Measurements from ENCODE around the gene POLR3K.

The POLR3K gene

DNA sequence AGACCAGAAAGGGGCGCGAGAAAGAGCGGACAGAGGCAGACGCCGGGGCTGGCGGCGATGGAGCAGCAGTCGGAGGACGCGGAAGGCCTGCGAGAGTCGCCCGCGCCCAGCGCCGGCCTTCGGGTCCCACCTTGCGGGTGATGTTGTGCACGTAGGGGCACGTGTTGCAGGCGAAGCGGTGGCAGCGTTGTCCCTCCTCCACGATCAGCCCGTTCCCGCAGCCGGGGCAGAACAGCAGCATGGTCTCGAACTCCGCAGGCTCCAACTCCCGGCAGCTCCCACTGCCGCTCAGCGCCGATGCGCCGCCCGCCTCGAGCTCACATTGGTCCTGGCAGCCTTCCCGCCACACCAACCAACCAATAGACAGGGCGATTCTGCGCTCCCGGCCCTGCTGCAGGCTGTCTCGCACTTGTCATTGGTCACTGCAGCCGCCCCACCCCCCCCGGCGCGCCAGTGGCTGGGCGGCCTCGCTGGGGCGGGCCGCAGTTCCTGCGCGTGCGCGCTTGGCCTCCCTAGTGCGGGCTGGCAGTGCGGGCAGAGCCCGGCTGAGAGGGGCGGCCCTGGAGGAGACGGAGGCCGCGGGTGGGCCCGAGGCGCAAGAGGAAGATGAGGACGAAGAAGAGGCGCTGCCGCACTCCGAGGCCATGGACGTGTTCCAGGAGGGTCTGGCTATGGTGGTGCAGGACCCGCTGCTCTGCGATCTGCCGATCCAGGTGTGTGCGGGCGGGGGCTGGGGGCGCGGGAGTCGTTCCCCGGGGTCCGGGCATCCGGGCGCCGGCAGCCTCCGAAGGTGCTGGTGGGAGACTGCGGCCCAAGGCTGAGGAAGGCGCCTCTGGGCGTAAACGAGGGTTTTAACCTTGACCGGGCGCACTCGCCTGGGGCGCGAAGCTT is at the start of gene POLR3K, which contains the start of gene SNRNP25 (continued):
- TF ChIP-seq, protein P1, sequence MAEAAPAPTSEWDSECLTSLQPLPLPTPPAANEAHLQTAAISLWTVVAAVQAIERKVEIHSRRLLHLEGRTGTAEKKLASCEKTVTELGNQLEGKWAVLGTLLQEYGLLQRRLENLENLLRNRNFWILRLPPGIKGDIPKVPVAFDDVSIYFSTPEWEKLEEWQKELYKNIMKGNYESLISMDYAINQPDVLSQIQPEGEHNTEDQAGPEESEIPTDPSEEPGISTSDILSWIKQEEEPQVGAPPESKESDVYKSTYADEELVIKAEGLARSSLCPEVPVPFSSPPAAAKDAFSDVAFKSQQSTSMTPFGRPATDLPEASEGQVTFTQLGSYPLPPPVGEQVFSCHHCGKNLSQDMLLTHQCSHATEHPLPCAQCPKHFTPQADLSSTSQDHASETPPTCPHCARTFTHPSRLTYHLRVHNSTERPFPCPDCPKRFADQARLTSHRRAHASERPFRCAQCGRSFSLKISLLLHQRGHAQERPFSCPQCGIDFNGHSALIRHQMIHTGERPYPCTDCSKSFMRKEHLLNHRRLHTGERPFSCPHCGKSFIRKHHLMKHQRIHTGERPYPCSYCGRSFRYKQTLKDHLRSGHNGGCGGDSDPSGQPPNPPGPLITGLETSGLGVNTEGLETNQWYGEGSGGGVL (tag by site-specific recombination; IDR thresholded peaks at IDR 0.05) = no peak; the same call in 1 of the 2 replicates
- TF ChIP-seq ZFHX2 (tag by site-specific recombination; conservative IDR thresholded peaks at IDR 0.05) = peak; percentile 75
- TF ChIP-seq ZNF221 (tag by site-specific recombination; IDR thresholded peaks at IDR 0.05; ENCODE audit: borderline replicate concordance) = no peak
- TF ChIP-seq PATZ1 (tag by site-specific recombination; IDR thresholded peaks at IDR 0.05) = peak; percentile 89
- TF ChIP-seq, protein P2, sequence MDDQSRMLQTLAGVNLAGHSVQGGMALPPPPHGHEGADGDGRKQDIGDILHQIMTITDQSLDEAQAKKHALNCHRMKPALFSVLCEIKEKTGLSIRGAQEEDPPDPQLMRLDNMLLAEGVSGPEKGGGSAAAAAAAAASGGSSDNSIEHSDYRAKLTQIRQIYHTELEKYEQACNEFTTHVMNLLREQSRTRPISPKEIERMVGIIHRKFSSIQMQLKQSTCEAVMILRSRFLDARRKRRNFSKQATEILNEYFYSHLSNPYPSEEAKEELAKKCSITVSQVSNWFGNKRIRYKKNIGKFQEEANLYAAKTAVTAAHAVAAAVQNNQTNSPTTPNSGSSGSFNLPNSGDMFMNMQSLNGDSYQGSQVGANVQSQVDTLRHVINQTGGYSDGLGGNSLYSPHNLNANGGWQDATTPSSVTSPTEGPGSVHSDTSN (CRISPR knock-in tag; IDR thresholded peaks at IDR 0.05) = no peak
- no peak for TF ChIP-seq MYNN (tag by site-specific recombination; IDR thresholded peaks at IDR 0.05; ENCODE audit: borderline replicate concordance)
- TF ChIP-seq, protein P3, sequence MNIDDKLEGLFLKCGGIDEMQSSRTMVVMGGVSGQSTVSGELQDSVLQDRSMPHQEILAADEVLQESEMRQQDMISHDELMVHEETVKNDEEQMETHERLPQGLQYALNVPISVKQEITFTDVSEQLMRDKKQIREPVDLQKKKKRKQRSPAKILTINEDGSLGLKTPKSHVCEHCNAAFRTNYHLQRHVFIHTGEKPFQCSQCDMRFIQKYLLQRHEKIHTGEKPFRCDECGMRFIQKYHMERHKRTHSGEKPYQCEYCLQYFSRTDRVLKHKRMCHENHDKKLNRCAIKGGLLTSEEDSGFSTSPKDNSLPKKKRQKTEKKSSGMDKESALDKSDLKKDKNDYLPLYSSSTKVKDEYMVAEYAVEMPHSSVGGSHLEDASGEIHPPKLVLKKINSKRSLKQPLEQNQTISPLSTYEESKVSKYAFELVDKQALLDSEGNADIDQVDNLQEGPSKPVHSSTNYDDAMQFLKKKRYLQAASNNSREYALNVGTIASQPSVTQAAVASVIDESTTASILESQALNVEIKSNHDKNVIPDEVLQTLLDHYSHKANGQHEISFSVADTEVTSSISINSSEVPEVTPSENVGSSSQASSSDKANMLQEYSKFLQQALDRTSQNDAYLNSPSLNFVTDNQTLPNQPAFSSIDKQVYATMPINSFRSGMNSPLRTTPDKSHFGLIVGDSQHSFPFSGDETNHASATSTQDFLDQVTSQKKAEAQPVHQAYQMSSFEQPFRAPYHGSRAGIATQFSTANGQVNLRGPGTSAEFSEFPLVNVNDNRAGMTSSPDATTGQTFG (tag by site-specific recombination; IDR thresholded peaks at IDR 0.05; ENCODE audit: borderline replicate concordance) = 0 out of 2 replicates have a peak, but pooled peaks have one; percentile 22
- peak; percentile 100 for TF ChIP-seq SP2 (tag by site-specific recombination; IDR thresholded peaks at IDR 0.05)
- no peak for TF ChIP-seq ZNF571 (tag by site-specific recombination; IDR thresholded peaks at IDR 0.05)
- no peak for TF ChIP-seq PRDM1 (tag by site-specific recombination; IDR thresholded peaks at IDR 0.05)
- TF ChIP-seq ZNF670 (tag by site-specific recombination; IDR thresholded peaks at IDR 0.05; ENCODE audit: low read depth) = no peak
- TF ChIP-seq ZNF518A (tag by site-specific recombination; conservative IDR thresholded peaks at IDR 0.05; ENCODE audit: low read depth) = no peak
- TF ChIP-seq ZNF292 (tag by site-specific recombination; IDR thresholded peaks at IDR 0.05; ENCODE audit: borderline replicate concordance, low read depth) = no peak
- no peak for TF ChIP-seq PRDM6 (tag by site-specific recombination; IDR thresholded peaks at IDR 0.05)
- TF ChIP-seq ZNF544 (tag by site-specific recombination; IDR thresholded peaks at IDR 0.05) = no peak
- TF ChIP-seq ZNF274 (IDR thresholded peaks at IDR 0.05; ENCODE audit: low read length) = no peak
- no peak for TF ChIP-seq ZNF274 (tag by site-specific recombination; IDR thresholded peaks at IDR 0.05; ENCODE audit: borderline replicate concordance)
- no peak for TF ChIP-seq BCL11A (tag by site-specific recombination; IDR thresholded peaks at IDR 0.05; ENCODE audit: low read depth)
- TF ChIP-seq KLF17 (tag by site-specific recombination; IDR thresholded peaks at IDR 0.05) = peak; percentile 42; the same call in 1 of the 2 replicates
- TF ChIP-seq ZNF777 (tag by site-specific recombination; IDR thresholded peaks at IDR 0.05; ENCODE audit: borderline replicate concordance) = no peak
- TF ChIP-seq ZSCAN30 (tag by site-specific recombination; IDR thresholded peaks at IDR 0.05) = peak; percentile 69
- no peak for TF ChIP-seq ZNF416 (tag by site-specific recombination; IDR thresholded peaks at IDR 0.05)

Data from HEK293 (cell line).